NCI-H526 (cell line): Measurements from ENCODE around the gene ANKRD24.
A peak's percentile ranks its signal among the peaks of the same experiment; 100 is the strongest.
"Not testable (repeated sequence)": the region's sequence is repeated elsewhere in the genome, so short reads cannot be mapped to it uniquely, and the experiment has no call there.

ENCODE experiments used
- DNase-seq, 2 experiments: peaks; one replicate each; lab custom pipeline; 2025; lab: John Stamatoyannopoulos, UW

The ANKRD24 gene

GRCh38 chr19:4197625-4198466, 15.4 kb downstream of the ANKRD24 start:
- peak in 1 of 2 experiments; percentile 37 for DNase-seq

GRCh38 chr19:4198467-4199126, 16.1 kb downstream of the ANKRD24 start:
- DNase-seq, result no peak

- peak in 1 of 2 experiments; percentile 56 for DNase-seq
Observed at GRCh38 chr19:4199699-4200293, 17.3 kb downstream of the ANKRD24 start.

GRCh38 chr19:4200940-4201542, 18.6 kb downstream of the ANKRD24 start:
- DNase-seq, result no peak

- DNase-seq, result no peak
Observed at GRCh38 chr19:4201798-4202197, 19.3 kb downstream of the ANKRD24 start.

- DNase-seq, result no peak
Observed at GRCh38 chr19:4206818-4207484, 24.5 kb downstream of the ANKRD24 start.

GRCh38 chr19:4208385-4209094, 26.1 kb downstream of the ANKRD24 start:
- DNase-seq, result peak in 1 of 2 experiments; percentile 39

GRCh38 chr19:4210166-4210731, 27.8 kb downstream of the ANKRD24 start:
- DNase-seq, result no peak

GRCh38 chr19:4213116-4213515, 30.6 kb downstream of the ANKRD24 start:
- no peak for DNase-seq

GRCh38 chr19:4215807-4216206, 33.3 kb downstream of the ANKRD24 start:
- DNase-seq, result no peak

GRCh38 chr19:4216846-4217245, 34.4 kb downstream of the ANKRD24 start:
- no peak for DNase-seq

- no peak for DNase-seq
Observed at GRCh38 chr19:4217429-4218264, 35.2 kb downstream of the ANKRD24 start.

GRCh38 chr19:4218523-4218922, 36.0 kb downstream of the ANKRD24 start:
- DNase-seq, result not testable (repeated sequence)

- DNase-seq, result no peak
Observed at GRCh38 chr19:4220188-4220587, 37.7 kb downstream of the ANKRD24 start.

- DNase-seq, result no peak
Observed at GRCh38 chr19:4224470-4224869, 42.0 kb downstream of the ANKRD24 start.

- no peak for DNase-seq
Observed at GRCh38 chr19:4225885-4226284, 43.4 kb downstream of the ANKRD24 start.

GRCh38 chr19:4227771-4228170, 45.3 kb downstream of the ANKRD24 start:
- no peak for DNase-seq

GRCh38 chr19:4228765-4229178, 46.3 kb downstream of the ANKRD24 start:
- no peak for DNase-seq

- DNase-seq, result no peak
Observed at GRCh38 chr19:4229179-4229931, 46.9 kb downstream of the ANKRD24 start, which contains the start of gene EBI3. EBI3 (plus strand) TSS chr19:4229523; CDS start chr19:4229551, 28 bp downstream.
